ENCODE measurements around the gene COPB2. TPM values are rescaled to one million over a fixed set of nuclear protein-coding genes. Genes with fewer than 3 reads are reported as not detected.

COPB2 gene
- total RNA-seq, 1 experiment from 2014 or later: 95.8 TPM

DNA sequence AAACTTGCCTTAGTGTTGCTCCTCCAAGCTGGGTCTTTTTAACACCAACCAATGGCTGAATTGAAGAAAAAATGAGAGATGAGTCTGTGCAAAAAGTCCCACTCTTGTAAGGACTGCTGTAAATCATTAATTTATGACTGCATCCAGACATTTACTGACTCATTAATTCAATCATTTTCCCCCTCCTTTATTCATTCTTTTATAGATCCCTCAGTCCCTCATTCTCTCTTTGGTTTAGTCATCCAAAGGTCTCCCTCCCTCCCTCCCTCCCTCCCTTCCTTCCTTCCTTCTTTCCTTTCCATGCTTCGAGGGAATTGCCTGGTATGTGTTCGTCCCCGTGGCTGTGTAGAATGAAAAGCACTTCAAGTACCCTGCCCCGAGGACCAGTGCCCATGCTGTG, 80.9 kb downstream of the COPB2 start:
- intact Hi-C loops (cut with micrococcal nuclease): no loop called here
- ATAC-seq: peak; percentile 37
- Histone ChIP-seq H3K36me3 (ENCODE audit: low read depth, low read length) (no peaks in the 10 kb centered on the region), H3K27me3 (ENCODE audit: low read length) (no peaks in the 10 kb centered on the region), H3F3A (ENCODE audit: low read length, unreplicated experiment) (peaks cover 3% of the 10 kb centered on the region), H2AFZ (ENCODE audit: low read length) (no peak overlapping the region), H3K4me1 (ENCODE audit: insufficient read depth, low read length) (peaks cover 60% of the 10 kb centered on the region), H3K4me2 (ENCODE audit: low read length) (peak overlapping the region; percentile 73), H3K9ac (ENCODE audit: low read length) (peak overlapping the region; percentile 27; the same call in 1 of the 2 replicates), H3K9me3 (ENCODE audit: low read length) (no peaks in the 10 kb centered on the region), H3K9me2 (replicated peaks; ENCODE audit: low read length) (no peaks in the 10 kb centered on the region), H3K79me2 (ENCODE audit: low read length) (no peaks in the 10 kb centered on the region), H4K20me1 (ENCODE audit: low read length) (no peaks in the 10 kb centered on the region), H3K4me3 (ENCODE audit: low read length) (no peak overlapping the region), H3K27ac (ENCODE audit: low read length) (peak overlapping the region; percentile 82)
- no TSS peak for BruUV-seq (replicated peaks)
- ChIA-PET POLR2A (ENCODE audit: unreplicated experiment) (no interaction called here), CTCF (no interaction called here)
- no peak for TF ChIP-seq EZH2 (IDR thresholded peaks at IDR 0.05; ENCODE audit: low read length, unreplicated experiment)
- TF ChIP-seq, protein P1, sequence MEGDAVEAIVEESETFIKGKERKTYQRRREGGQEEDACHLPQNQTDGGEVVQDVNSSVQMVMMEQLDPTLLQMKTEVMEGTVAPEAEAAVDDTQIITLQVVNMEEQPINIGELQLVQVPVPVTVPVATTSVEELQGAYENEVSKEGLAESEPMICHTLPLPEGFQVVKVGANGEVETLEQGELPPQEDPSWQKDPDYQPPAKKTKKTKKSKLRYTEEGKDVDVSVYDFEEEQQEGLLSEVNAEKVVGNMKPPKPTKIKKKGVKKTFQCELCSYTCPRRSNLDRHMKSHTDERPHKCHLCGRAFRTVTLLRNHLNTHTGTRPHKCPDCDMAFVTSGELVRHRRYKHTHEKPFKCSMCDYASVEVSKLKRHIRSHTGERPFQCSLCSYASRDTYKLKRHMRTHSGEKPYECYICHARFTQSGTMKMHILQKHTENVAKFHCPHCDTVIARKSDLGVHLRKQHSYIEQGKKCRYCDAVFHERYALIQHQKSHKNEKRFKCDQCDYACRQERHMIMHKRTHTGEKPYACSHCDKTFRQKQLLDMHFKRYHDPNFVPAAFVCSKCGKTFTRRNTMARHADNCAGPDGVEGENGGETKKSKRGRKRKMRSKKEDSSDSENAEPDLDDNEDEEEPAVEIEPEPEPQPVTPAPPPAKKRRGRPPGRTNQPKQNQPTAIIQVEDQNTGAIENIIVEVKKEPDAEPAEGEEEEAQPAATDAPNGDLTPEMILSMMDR (conservative IDR thresholded peaks at IDR 0.05; ENCODE audit: low read depth, low read length): no peak
- TF ChIP-seq EZH2phosphoT487 (IDR thresholded peaks at IDR 0.05; ENCODE audit: borderline replicate concordance, low read length): no peak
- peak; percentile 74 for DNase-seq

DNA sequence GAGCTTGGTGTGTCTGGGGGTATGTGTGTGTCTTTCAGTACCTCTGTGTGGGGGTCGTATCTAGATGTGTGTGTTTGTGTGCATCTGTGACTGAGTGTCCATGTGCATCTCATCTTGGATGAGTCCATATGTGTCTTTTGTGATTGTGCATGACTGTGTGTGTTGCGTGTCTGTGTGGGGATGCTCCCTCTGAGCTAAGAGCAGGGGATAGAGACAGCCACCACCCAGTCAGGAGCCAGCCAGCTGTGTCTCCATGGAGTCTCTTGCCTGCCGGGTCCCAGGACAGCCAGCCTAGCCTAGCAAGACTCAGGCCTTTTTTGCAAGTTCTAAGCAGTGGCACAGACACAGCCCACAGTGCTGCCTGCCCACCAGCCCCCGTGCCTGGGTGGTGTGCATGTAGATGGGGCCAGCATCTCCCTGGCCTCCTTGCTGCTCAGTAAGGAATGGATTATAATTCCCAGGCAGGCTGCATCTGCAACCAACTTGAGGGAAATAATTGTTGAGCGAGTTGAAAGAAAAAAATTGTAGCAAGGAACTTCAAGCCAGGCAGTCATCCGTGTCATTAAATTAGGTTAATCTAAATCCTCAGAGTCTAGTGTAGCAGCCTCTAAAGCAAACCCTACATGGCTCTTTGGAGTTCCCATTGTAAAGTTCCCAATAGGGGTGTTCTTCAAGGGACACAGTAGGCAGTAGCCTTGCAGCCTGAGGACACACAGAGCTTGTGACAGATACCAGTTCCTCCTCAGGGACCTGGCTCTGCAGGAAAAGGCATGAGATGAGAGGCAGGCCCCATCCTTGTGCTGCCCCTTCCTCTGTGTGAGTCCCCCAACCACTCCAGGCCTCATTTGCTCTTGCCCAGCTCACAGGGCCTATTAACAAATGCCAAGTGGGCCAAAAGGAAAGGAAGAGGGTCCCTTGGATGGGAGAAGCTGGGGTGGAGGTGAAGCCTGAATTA, 81.6 kb downstream of the COPB2 start:
- Histone ChIP-seq H3K9me3 (ENCODE audit: low read length) (no peaks in the 10 kb centered on the region), H3F3A (ENCODE audit: low read length, unreplicated experiment) (peaks cover 3% of the 10 kb centered on the region), H3K4me3 (ENCODE audit: low read length) (no peak overlapping the region), H3K9me2 (replicated peaks; ENCODE audit: low read length) (no peaks in the 10 kb centered on the region), H3K27me3 (ENCODE audit: low read length) (no peaks in the 10 kb centered on the region), H4K20me1 (ENCODE audit: low read length) (no peaks in the 10 kb centered on the region), H3K4me1 (ENCODE audit: insufficient read depth, low read length) (peaks cover 60% of the 10 kb centered on the region), H3K27ac (ENCODE audit: low read length) (peak overlapping the region; percentile 71), H3K79me2 (ENCODE audit: low read length) (no peaks in the 10 kb centered on the region), H2AFZ (ENCODE audit: low read length) (no peak overlapping the region), H3K36me3 (ENCODE audit: low read depth, low read length) (no peaks in the 10 kb centered on the region), H3K9ac (ENCODE audit: low read length) (no peak overlapping the region), H3K4me2 (ENCODE audit: low read length) (peak overlapping the region; percentile 73)
- intact Hi-C loops (cut with micrococcal nuclease): no loop called here
- ATAC-seq (no peak), DNase-seq (no peak)
- ChIA-PET POLR2A (ENCODE audit: unreplicated experiment) (no interaction called here), CTCF (no interaction called here)
- TF ChIP-seq, protein P1 (conservative IDR thresholded peaks at IDR 0.05; ENCODE audit: low read depth, low read length): no peak
- no peak for TF ChIP-seq EZH2 (IDR thresholded peaks at IDR 0.05; ENCODE audit: low read length, unreplicated experiment)
- TF ChIP-seq EZH2phosphoT487 (IDR thresholded peaks at IDR 0.05; ENCODE audit: borderline replicate concordance, low read length): no peak
- BruUV-seq (replicated peaks): no TSS peak

Other genes with a start within 250 kb of the COPB2 start
- 73.3 and 77.0 TPM in 2 replicates for gene MRPS22, start 45.6 kb downstream of the COPB2 start, total RNA-seq (2014; rRNA removed)
- not detected in 2 replicates for gene RBP2, start 86.9 kb upstream of the COPB2 start, total RNA-seq (2014; rRNA removed)
- gene RBP1, start 150.1 kb upstream of the COPB2 start, total RNA-seq (2014; rRNA removed): not detected in 2 replicates

Measured in PC-3 (cell line).